ENCODE data around the gene ICA1. TPM values are rescaled to one million over a fixed set of nuclear protein-coding genes. Genes with fewer than 3 reads are reported as not detected.

ICA1 gene
- total RNA-seq, 1 experiment from 2014 or later: 31.5 TPM

DNA sequence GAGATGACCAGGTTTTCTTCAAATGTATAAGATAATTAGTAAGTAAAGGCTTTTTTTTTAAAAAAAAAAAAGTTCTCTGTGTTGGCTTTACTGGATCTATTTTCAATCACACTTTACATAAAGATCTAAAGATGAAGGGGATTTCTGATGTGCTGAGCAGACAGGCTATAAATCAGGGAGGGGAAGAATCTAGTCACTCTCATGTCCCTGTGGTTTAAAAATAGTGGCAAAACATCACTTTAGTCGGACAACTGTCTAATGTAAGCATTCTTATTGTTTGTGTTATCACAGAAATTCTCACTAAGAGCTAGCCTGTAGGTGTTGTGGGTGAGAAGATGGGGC, 132.7 kb downstream of the ICA1 start:
- POLR2A ChIA-PET: no interaction called here
- no peak for TF ChIP-seq CTCF (IDR thresholded peaks at IDR 0.05; ENCODE audit: unreplicated experiment)

GRCh38 chr7:8128449-8129317, 133.3 kb downstream of the ICA1 start:
- H3K27ac Mint-ChIP-seq (ENCODE audit: low read depth, unreplicated experiment): no peak overlapping the region
- intact Hi-C loops (cut with micrococcal nuclease): no loop called here
- ChIA-PET CTCF (no interaction called here), POLR2A (no interaction called here)
- H3K4me1 Mint-ChIP-seq (ENCODE audit: insufficient read depth, unreplicated experiment): no peaks in the 10 kb centered on the region
- H3K27me3 Mint-ChIP-seq (ENCODE audit: insufficient read depth, unreplicated experiment): no peaks in the 10 kb centered on the region
- H3K9me3 Mint-ChIP-seq (ENCODE audit: unreplicated experiment): no peaks in the 10 kb centered on the region
- TF ChIP-seq CTCF (IDR thresholded peaks at IDR 0.05; ENCODE audit: unreplicated experiment): no peak
- H3K4me3 Mint-ChIP-seq (ENCODE audit: unreplicated experiment): no peak overlapping the region
- DNase-seq (ENCODE audit: unreplicated experiment): no peak
- H3K36me3 Mint-ChIP-seq (ENCODE audit: insufficient read depth, unreplicated experiment): no peaks in the 10 kb centered on the region
- BruUV-seq (replicated peaks): no TSS peak

More for the DNA sequence above, 132.7 kb downstream of the ICA1 start:
- DNase-seq (ENCODE audit: unreplicated experiment): no peak
- H3K4me1 Mint-ChIP-seq (ENCODE audit: insufficient read depth, unreplicated experiment): no peaks in the 10 kb centered on the region
- no peaks in the 10 kb centered on the region for H3K9me3 Mint-ChIP-seq (ENCODE audit: unreplicated experiment)
- no peaks in the 10 kb centered on the region for H3K36me3 Mint-ChIP-seq (ENCODE audit: insufficient read depth, unreplicated experiment)
- no peaks in the 10 kb centered on the region for H3K27me3 Mint-ChIP-seq (ENCODE audit: insufficient read depth, unreplicated experiment)
- H3K27ac Mint-ChIP-seq (ENCODE audit: low read depth, unreplicated experiment): no peak overlapping the region
- no peak overlapping the region for H3K4me3 Mint-ChIP-seq (ENCODE audit: unreplicated experiment)
- CTCF ChIA-PET: no interaction called here
- intact Hi-C loops (cut with micrococcal nuclease): no loop called here
- no TSS peak for BruUV-seq (replicated peaks)

GRCh38 chr7:8126601-8127167, 135.3 kb downstream of the ICA1 start:
- DNase-seq (ENCODE audit: unreplicated experiment): no peak
- TF ChIP-seq CTCF (IDR thresholded peaks at IDR 0.05; ENCODE audit: unreplicated experiment): no peak
- Mint-ChIP-seq H3K27me3 (ENCODE audit: insufficient read depth, unreplicated experiment) (no peaks in the 10 kb centered on the region), H3K36me3 (ENCODE audit: insufficient read depth, unreplicated experiment) (peaks cover 5% of the 10 kb centered on the region), H3K27ac (ENCODE audit: low read depth, unreplicated experiment) (no peak overlapping the region), H3K4me1 (ENCODE audit: insufficient read depth, unreplicated experiment) (no peaks in the 10 kb centered on the region), H3K4me3 (ENCODE audit: unreplicated experiment) (no peak overlapping the region), H3K9me3 (ENCODE audit: unreplicated experiment) (no peaks in the 10 kb centered on the region)
- intact Hi-C loops (cut with micrococcal nuclease): no loop called here
- POLR2A ChIA-PET: no interaction called here
- CTCF ChIA-PET: no interaction called here
- no TSS peak for BruUV-seq (replicated peaks)

DNA sequence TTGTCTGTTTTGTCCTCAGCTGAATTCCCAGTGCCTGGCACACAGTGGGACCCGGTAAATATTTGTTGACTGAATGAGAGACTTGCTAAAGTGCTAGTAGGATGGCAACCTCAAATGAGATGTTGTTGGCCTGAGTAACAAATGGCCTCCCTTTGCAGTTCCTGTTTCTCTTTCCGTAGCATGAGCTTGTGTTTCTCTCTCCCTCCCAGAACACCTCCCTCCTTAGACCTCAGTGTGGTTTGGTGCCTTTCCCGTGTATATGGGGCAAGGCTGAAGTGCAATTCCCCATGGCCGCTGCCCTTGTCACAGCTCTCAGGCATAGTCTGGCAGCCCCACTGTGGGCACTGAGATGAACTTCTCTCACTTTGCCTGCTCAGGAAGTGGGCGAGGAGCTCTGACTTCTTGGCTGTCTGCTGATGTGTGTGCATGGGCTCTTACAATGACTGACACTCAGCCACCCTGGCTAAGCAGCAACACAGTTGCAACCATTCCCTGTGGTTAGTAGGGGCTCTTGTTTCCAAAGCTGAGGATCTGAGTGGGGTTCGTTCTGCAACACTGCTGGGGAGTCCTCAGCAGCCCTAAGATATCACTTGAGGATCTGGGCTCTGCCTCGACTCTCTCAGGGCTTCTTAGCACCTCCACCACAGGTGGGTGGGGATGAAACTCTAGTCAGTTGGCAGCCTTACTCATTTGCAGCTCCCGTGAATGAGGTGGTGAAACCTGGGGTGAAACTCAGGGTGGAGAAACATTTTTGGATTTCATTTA, 136.1 kb downstream of the ICA1 start:
- POLR2A ChIA-PET: no interaction called here
- no peak for DNase-seq (ENCODE audit: unreplicated experiment)
- Mint-ChIP-seq H3K4me3 (ENCODE audit: unreplicated experiment) (no peak overlapping the region), H3K27me3 (ENCODE audit: insufficient read depth, unreplicated experiment) (no peaks in the 10 kb centered on the region), H3K36me3 (ENCODE audit: insufficient read depth, unreplicated experiment) (peaks cover 5% of the 10 kb centered on the region), H3K9me3 (ENCODE audit: unreplicated experiment) (no peaks in the 10 kb centered on the region), H3K27ac (ENCODE audit: low read depth, unreplicated experiment) (no peak overlapping the region), H3K4me1 (ENCODE audit: insufficient read depth, unreplicated experiment) (no peaks in the 10 kb centered on the region)
- BruUV-seq (replicated peaks): no TSS peak
- intact Hi-C loops (cut with micrococcal nuclease): no loop called here
- CTCF ChIA-PET: no interaction called here
- TF ChIP-seq CTCF (IDR thresholded peaks at IDR 0.05; ENCODE audit: unreplicated experiment): no peak

Measured in MCF 10A (cell line).